ENCODE results near the gene GRIK5.
"Not testable (repeated sequence)": the region's sequence is repeated elsewhere in the genome, so short reads cannot be mapped to it uniquely, and the experiment has no call there.

GRIK5 gene, protein sequence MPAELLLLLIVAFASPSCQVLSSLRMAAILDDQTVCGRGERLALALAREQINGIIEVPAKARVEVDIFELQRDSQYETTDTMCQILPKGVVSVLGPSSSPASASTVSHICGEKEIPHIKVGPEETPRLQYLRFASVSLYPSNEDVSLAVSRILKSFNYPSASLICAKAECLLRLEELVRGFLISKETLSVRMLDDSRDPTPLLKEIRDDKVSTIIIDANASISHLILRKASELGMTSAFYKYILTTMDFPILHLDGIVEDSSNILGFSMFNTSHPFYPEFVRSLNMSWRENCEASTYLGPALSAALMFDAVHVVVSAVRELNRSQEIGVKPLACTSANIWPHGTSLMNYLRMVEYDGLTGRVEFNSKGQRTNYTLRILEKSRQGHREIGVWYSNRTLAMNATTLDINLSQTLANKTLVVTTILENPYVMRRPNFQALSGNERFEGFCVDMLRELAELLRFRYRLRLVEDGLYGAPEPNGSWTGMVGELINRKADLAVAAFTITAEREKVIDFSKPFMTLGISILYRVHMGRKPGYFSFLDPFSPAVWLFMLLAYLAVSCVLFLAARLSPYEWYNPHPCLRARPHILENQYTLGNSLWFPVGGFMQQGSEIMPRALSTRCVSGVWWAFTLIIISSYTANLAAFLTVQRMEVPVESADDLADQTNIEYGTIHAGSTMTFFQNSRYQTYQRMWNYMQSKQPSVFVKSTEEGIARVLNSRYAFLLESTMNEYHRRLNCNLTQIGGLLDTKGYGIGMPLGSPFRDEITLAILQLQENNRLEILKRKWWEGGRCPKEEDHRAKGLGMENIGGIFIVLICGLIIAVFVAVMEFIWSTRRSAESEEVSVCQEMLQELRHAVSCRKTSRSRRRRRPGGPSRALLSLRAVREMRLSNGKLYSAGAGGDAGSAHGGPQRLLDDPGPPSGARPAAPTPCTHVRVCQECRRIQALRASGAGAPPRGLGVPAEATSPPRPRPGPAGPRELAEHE

GRCh38 chr19:42069619-42070351 is at the start of gene GRIK5:
TSS of gene GRIK5 (minus strand) at chr19:42070206. CDS start at chr19:42065770, 4,436 bp downstream.
- DNase-seq, result no peak

- no peak for DNase-seq
These were observed 47.1 kb upstream of the GRIK5 start for GRCh38 chr19:42117076-42117475.

- no peak for DNase-seq
These were observed 46.5 kb upstream of the GRIK5 start for GRCh38 chr19:42116308-42117075.

- DNase-seq, result no peak
These were observed 45.7 kb upstream of the GRIK5 start for GRCh38 chr19:42115705-42116104.

DNA sequence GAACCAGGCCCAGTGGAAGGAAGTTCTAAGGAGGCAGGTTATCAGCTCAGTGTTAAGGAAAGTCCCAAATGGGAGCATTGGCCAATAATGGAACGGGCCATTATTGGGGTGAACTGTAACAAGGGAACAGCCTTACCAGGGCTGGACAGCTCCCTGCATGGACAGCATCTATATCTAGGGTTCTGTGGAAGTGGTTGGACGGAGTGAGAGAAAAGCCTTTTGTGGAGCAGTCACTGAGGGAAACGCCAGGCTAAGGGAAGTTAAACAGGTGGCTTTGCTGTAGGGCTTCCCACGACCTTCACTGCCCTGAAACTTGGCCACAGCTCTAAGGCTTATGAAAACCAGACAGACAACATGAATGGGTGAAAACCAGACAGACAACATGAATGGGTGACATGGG is 45.2 kb upstream of the GRIK5 start:
- no peak for DNase-seq

DNA sequence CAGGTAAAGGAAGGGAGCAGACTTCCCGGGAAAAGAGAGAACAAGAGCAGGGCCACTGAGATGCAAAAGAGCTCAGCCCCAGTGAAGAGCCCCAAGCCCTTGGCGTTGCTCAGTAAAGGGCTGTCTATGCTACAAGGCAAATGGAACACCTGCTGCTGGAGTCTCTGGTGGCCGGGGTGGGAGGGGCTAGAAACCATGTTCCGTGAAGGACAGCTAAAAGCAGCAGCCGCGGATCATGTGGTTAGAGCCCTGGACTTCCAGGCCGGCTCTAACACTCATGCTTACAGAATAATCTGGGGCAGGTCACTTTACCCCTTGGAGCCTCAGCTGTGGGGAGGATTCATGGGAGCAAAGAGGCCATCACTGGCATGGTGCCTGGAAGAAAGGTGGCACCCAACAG is 44.4 kb upstream of the GRIK5 start:
- DNase-seq, result no peak

GRCh38 chr19:42113641-42114348 is 43.8 kb upstream of the GRIK5 start:
- DNase-seq, result no peak

DNA sequence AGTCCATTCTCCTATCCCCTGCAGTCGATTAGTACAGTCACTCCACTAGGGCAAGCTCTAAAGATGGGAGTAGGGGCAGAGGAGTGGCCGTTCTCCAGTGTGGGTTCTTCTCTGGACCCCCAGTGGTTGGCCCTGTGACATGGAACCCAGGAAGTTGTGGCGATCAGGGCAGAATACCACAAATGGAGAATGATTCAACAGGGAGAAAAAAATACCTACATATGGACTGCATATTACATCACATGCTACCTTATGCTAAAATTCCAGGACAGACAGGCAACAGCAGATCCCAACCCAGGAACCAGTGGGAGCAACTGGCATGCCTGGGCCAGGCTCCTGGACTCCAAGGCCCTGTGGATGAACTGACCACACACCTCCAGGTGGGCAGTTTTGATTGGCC is 41.8 kb upstream of the GRIK5 start:
- no peak for DNase-seq

DNA sequence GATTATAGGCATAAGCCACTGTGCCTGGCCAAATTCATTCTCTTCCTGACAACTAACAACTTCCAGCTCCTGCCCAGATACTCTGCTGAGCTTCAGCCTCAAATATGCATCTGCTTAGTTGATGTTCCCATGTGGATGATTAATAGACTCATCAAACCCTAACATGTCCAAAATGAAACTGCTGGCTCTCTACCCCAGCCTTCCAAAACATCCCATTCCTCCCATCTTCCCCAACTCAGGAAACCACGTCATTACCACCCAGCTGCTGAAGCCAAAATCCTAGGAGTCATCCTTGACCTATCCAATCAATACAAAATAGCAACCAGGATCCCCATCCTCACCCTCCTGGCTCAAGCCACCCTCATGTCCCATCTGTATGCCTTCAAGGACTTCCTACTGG is 41.4 kb upstream of the GRIK5 start:
- no peak for DNase-seq

DNA sequence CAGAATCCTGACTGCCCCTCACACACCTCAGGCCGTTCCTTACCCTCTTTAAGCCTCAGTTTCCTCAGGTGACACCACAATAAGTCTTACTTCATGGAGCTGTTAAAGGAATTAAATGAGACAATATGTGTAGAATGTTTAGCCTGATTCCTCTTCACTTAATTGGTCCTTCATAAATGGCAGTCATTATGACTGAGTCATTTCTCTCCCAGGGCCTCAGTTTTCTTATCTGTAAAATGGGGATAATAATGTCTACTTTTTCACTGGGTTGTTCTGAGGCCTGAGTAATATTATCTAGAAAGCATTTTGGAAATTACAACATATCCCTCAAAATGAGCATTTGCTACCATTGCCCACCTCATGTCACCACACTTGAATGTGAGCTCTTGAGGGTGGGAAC is 40.7 kb upstream of the GRIK5 start:
- DNase-seq, result no peak

DNA sequence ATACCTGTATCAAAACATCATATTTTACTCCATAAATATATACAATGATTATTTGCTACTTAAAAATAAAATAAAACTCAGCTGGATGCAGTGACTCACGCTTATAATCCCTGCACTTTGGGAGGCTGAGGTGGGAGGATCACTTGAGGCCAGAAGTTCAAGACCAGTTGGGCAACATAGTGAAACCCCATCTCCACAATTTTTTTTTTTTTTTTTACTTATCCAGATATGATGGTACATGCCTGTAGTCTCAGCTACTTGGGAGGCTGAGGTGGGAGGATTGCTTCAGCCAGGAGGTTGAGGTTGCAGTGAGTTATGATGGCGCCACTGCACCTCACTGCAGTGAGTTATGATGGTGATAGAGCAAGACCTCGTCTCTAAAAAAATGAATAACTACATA is 39.9 kb upstream of the GRIK5 start:
- no peak for DNase-seq

- peak; percentile 23 for DNase-seq
These were observed 38.8 kb upstream of the GRIK5 start for GRCh38 chr19:42108527-42109389.

DNA sequence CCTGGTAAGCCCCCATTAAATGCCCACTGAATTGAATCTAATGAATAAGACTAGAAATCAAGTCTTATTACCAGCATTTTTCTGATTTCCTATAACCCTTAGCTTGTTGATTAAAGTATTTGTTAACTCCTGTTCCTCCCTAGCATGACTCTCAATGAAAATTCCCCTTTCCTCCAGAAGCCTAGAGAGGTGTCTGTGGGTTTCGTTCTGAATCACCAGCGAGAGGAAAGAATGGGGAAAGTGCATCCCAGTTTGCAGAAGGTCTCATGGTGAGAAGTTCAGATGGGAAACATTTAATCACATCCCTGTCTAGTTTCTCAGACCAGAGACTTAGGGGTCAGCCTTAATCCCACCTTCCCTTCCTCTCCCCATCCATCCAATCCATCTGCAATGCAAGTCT is 35.4 kb upstream of the GRIK5 start:
- no peak for DNase-seq

- no peak for DNase-seq
These were observed 32.9 kb upstream of the GRIK5 start for GRCh38 chr19:42102877-42103276.

DNA sequence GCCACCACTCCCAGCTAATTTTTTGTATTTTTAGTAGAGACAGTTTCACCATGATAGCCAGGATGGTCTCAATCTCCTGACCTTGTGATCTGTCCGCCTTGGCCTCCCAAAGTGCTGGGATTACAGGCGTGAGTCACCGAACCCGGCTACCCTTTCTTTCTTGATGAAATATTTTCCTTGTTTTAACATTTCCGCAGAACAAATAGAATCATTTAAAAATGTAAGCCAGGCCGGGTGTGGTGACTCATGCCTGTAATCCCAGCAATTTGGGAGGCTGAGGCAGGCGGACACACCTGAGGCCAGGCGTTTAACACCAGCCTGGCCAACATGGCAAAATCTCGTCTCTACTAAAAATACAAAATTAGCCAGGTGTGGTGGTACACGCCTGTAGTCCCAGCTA is 30.2 kb upstream of the GRIK5 start:
- DNase-seq, result not testable (repeated sequence)

- DNase-seq, result no peak
These were observed 29.4 kb upstream of the GRIK5 start for GRCh38 chr19:42099336-42099925.

GRCh38 chr19:42098781-42099180 is 28.8 kb upstream of the GRIK5 start:
- no peak for DNase-seq

DNA sequence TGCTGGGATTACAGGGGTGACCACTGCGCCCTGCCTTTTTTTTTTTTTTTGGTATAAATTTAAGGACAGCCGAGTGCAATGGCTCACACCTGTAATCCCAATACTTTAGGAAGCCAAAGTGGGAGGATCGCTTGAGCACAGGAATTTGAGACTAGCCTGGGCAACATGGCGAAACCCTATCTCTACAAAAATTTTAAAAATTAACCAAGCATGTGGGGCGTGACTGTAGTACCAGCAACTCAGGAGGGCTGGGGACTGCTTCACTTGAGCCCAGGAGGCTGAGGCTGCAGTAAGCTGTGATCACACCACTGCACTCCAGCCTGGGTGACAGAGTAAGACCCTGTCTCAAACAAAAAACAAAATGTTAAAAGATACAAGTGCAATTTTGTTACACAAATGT is 27.5 kb upstream of the GRIK5 start:
- DNase-seq, result no peak

- no peak for DNase-seq
These were observed 26.3 kb upstream of the GRIK5 start for GRCh38 chr19:42096255-42096837.

- no peak for DNase-seq
These were observed 25.8 kb upstream of the GRIK5 start for GRCh38 chr19:42095814-42096230.

Measured in KG1 (cell line).